ENCODE measurements around the gene SIRT1.

- TF ChIP-seq CTCF (conservative IDR thresholded peaks at IDR 0.05; ENCODE audit: low read length): no peak
- no peak for TF ChIP-seq EZH2phosphoT487 (IDR thresholded peaks at IDR 0.05; ENCODE audit: borderline replicate concordance, low read depth, low read length)
These were observed 30.4 kb downstream of the SIRT1 start for GRCh38 chr10:67914777-67915340.
